OCI-LY3 (cell line): ENCODE measurements around the gene GNAI3.

ENCODE experiments used
- CTCF ChIP-seq: fragments of 200-600, 300-600 bp; sonication (generic); IDR thresholded peaks from 2 replicates; pipeline ENCODE4 v1.5.1; 2014; ENCODE audit warnings: antibody characterized with exemption, low read length, low read depth
- EZH2phosphoT487 ChIP-seq: fragments of 200-600 bp; shearing (Covaris generic); IDR thresholded peaks from 2 replicates; pipeline ENCODE4 v1.6.1; 2018; ENCODE audit warnings: antibody characterized with exemption, mixed run types, low read depth

GRCh38 chr1:109566982-109567381 is 18.6 kb downstream of the GNAI3 start:
- TF ChIP-seq CTCF (no peak), EZH2phosphoT487 (no peak)
